Fibroblast of lung (primary cell): ENCODE measurements around the gene WNT11.

Experiments
- EZH2 ChIP-seq: IDR thresholded peaks from 2 replicates; pipeline ENCODE4 v1.5.1; 2012; ENCODE audit warnings: low read length, control low read depth, mild to moderate bottlenecking; ENCODE audit errors: missing control alignments
- TF ChIP-seq, protein P1 (sequence below), 2 donors: IDR thresholded peaks in 1 of 2; conservative IDR thresholded peaks in 1 of 2; 1 replicate in 1 of 2; 2 replicates in 1 of 2; pipeline ENCODE4 v1.5.1; 2011 to 2012; ENCODE audit warnings: low read length in 2 of 2, control low read depth in 1 of 2, inconsistent platforms in 1 of 2, low read depth in 1 of 2, mild to moderate bottlenecking in 1 of 2

DNA sequence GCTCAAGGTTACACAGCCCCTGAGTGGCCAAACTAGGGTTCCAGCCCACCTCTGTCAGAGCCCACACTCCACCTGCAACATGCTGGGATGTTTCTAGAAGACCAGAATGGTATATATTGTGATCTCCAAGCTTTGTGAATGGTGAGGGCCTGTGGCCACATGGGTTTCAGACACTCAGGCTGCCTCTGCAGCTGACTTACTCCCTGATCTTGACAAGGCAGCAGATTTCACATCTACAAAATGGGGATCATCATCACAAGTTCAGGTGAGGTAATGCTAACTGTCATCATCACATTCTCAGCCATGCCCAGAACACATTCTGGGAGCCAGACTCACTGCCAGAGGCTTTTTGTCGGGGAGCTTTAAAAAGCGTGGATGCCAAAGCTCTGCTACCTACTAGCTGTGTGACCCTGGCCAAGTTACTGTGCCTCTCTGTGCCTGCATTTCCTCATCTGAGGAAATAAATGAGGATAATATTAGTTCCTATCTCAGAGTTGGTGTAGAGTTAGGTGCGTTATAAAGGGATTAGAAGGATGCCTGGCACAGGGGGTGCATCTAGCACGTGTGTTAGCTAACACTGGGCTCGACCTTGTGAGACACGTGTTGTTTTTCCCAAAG lies 24.9 kb upstream of the WNT11 start:
- TF ChIP-seq EZH2 = no peak
- TF ChIP-seq, protein P1, sequence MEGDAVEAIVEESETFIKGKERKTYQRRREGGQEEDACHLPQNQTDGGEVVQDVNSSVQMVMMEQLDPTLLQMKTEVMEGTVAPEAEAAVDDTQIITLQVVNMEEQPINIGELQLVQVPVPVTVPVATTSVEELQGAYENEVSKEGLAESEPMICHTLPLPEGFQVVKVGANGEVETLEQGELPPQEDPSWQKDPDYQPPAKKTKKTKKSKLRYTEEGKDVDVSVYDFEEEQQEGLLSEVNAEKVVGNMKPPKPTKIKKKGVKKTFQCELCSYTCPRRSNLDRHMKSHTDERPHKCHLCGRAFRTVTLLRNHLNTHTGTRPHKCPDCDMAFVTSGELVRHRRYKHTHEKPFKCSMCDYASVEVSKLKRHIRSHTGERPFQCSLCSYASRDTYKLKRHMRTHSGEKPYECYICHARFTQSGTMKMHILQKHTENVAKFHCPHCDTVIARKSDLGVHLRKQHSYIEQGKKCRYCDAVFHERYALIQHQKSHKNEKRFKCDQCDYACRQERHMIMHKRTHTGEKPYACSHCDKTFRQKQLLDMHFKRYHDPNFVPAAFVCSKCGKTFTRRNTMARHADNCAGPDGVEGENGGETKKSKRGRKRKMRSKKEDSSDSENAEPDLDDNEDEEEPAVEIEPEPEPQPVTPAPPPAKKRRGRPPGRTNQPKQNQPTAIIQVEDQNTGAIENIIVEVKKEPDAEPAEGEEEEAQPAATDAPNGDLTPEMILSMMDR (conservative IDR thresholded peaks at IDR 0.05 in 1 of 2, IDR thresholded peaks at IDR 0.05 in 1 of 2; ENCODE audit: low read depth in 1 of 2, low read length in 2 of 2) = no peak
